HUES48 (cell line): ENCODE measurements around the gene LIPC.

Experiments used
- H3K27ac ChIP-seq: one replicate; pipeline ENCODE4 v1.7.0; 2013; ENCODE audit warnings: low read depth, low read length, inconsistent platforms
- H3K27me3 ChIP-seq: 2 replicates; pipeline ENCODE4 v1.6.1; 2013; ENCODE audit warnings: mild to moderate bottlenecking, low read length; ENCODE audit not compliant: control insufficient read depth, insufficient read depth
- H3K36me3 ChIP-seq: 2 replicates; pipeline ENCODE4 v1.6.1; 2013; ENCODE audit warnings: low read length; ENCODE audit not compliant: control insufficient read depth, insufficient read depth
- H3K4me1 ChIP-seq: 2 replicates; pipeline ENCODE4 v1.6.1; 2013; ENCODE audit warnings: mild to moderate bottlenecking, low read length; ENCODE audit not compliant: control insufficient read depth, insufficient read depth
- H3K4me3 ChIP-seq: 2 replicates; pipeline ENCODE4 v1.5.1; 2013; ENCODE audit warnings: mild to moderate bottlenecking, low read depth, low read length
- H3K9ac ChIP-seq: 2 replicates; pipeline ENCODE4 v1.6.1; 2013; ENCODE audit warnings: mild to moderate bottlenecking, low read depth, low read length, moderate library complexity
- H3K9me3 ChIP-seq: 2 replicates; pipeline ENCODE4 v1.6.1; 2013; ENCODE audit warnings: low read length; ENCODE audit not compliant: control insufficient read depth, insufficient read depth

Gene LIPC

GRCh38 chr15:58431221-58432149 lies at the start of gene LIPC:
Gene LIPC (plus strand): TSS chr15:58431991. CDS start chr15:58432033, 42 bp downstream.
- Histone ChIP-seq H3K27ac (no peak within 1 kb of the TSS), H3K9ac (no peak within 1 kb of the TSS), H3K36me3 (no peaks in the 10 kb centered on the region), H3K9me3 (no peaks in the 10 kb centered on the region), H3K4me3 (no peak within 1 kb of the TSS), H3K4me1 (0 out of 2 replicates have a peak, but pooled peaks cover 9% of the 10 kb centered on the region), H3K27me3 (no peaks in the 10 kb centered on the region)

GRCh38 chr15:58383876-58384275 lies 47.9 kb upstream of the LIPC start:
- Histone ChIP-seq H3K4me3 (no peak overlapping the region), H3K4me1 (peaks cover 6% of the 10 kb centered on the region), H3K9me3 (no peaks in the 10 kb centered on the region), H3K9ac (no peak overlapping the region), H3K27me3 (no peaks in the 10 kb centered on the region; the same call in 1 of the 2 replicates), H3K27ac (no peak overlapping the region), H3K36me3 (no peaks in the 10 kb centered on the region)

GRCh38 chr15:58384667-58385066 lies 47.1 kb upstream of the LIPC start:
- Histone ChIP-seq H3K4me3 (no peak overlapping the region), H3K27ac (no peak overlapping the region), H3K9me3 (no peaks in the 10 kb centered on the region), H3K4me1 (peaks cover 6% of the 10 kb centered on the region), H3K27me3 (no peaks in the 10 kb centered on the region; the same call in 1 of the 2 replicates), H3K36me3 (no peaks in the 10 kb centered on the region), H3K9ac (no peak overlapping the region)

- Histone ChIP-seq H3K27me3 (no peaks in the 10 kb centered on the region; the same call in 1 of the 2 replicates), H3K36me3 (no peaks in the 10 kb centered on the region), H3K4me3 (no peak overlapping the region), H3K9ac (no peak overlapping the region), H3K4me1 (peaks cover 6% of the 10 kb centered on the region), H3K27ac (no peak overlapping the region), H3K9me3 (no peaks in the 10 kb centered on the region)
Observed at GRCh38 chr15:58386081-58386480, 45.7 kb upstream of the LIPC start.

DNA sequence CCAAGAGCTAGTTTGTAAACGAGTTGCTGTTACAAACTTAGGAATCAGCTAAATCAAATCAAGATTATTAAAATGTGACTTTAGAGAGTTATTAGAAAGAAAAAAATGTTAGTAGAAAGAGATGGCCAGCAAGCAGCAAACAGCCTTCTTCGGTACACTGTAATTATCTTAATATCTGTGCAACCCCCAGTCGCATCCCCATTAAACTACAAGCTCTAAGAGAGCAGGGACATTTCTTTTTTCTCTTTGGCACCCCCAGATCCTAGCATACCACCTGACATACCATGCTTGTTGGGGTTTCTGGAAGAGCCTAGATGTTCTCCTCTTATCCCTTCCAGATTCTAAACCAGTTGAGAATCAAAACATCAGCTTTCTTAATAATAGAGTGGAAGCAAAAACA lies 45.1 kb upstream of the LIPC start:
- Histone ChIP-seq H3K9me3 (no peaks in the 10 kb centered on the region), H3K27me3 (no peaks in the 10 kb centered on the region; the same call in 1 of the 2 replicates), H3K27ac (no peak overlapping the region), H3K9ac (no peak overlapping the region), H3K4me1 (peaks cover 6% of the 10 kb centered on the region), H3K4me3 (no peak overlapping the region), H3K36me3 (no peaks in the 10 kb centered on the region)

DNA sequence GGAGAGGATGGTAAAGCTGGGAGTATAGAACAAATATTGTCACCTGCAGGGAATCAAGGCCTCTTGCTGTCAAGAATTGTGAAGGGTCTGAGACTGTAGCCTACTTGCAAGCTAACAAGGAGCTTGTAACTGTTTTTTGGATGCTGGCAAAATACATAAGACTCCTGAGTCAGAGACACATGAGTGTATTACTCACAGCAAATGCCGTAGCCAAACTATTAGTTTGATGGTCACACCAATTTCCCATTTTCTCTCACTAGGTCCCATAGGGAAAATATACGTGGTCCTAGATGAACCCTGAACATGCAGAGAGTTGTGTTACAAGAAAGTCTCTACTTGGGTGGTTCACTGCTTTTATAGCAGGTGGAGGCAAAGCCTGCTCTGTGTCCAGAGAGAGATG lies 44.7 kb upstream of the LIPC start:
- H3K27ac ChIP-seq: no peak overlapping the region
- H3K9ac ChIP-seq: no peak overlapping the region

DNA sequence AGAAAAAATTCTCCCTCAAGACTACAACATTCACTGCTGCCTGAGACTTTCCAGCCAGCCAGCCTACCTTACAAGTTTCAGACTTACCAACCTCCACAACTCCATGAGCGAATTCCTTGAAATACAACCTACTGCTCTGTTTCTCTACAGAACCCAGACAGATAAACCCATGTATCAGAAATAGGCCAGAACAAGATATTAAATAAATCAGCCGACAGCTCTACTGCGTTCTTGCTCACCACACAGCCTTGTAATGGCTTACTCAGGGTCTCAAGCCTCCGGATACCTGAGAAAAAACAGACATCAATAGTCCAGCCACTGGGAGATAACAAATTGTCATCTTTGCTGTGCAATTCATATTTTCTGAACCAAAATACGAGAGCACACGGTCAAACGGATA lies 43.6 kb upstream of the LIPC start:
- Histone ChIP-seq H3K36me3 (no peaks in the 10 kb centered on the region), H3K27me3 (no peaks in the 10 kb centered on the region; the same call in 1 of the 2 replicates), H3K9ac (no peak overlapping the region), H3K4me3 (no peak overlapping the region), H3K4me1 (peaks cover 11% of the 10 kb centered on the region), H3K9me3 (no peaks in the 10 kb centered on the region), H3K27ac (no peak overlapping the region)

More for the DNA sequence above, 44.7 kb upstream of the LIPC start:
- H3K9me3 ChIP-seq: no peaks in the 10 kb centered on the region
- no peaks in the 10 kb centered on the region for H3K36me3 ChIP-seq
- no peak overlapping the region for H3K4me3 ChIP-seq
- no peaks in the 10 kb centered on the region; the same call in 1 of the 2 replicates for H3K27me3 ChIP-seq
- H3K4me1 ChIP-seq: peaks cover 8% of the 10 kb centered on the region

DNA sequence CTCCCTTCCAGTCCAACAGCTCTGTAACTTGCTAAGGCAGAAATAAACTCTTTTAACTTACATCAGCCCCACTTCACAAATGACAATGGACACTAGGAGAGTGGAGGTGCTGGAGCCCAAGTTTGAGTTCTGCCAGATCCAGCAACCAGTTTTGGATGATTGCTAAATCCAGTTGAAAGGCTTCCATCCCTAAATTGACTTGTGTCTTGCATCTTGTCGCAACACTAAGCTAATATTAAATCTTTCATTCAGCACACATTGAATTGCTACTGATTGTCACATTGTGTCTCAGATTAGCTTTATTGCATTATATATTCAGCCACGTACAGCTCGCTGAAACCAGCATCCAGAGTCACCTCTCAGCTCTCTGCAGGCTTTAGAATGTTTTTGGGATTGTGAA lies 41.7 kb upstream of the LIPC start:
- Histone ChIP-seq H3K27ac (no peak overlapping the region), H3K4me1 (peaks cover 6% of the 10 kb centered on the region; the same call in 1 of the 2 replicates), H3K27me3 (no peaks in the 10 kb centered on the region), H3K36me3 (no peaks in the 10 kb centered on the region), H3K4me3 (no peak overlapping the region), H3K9me3 (no peaks in the 10 kb centered on the region), H3K9ac (no peak overlapping the region)

DNA sequence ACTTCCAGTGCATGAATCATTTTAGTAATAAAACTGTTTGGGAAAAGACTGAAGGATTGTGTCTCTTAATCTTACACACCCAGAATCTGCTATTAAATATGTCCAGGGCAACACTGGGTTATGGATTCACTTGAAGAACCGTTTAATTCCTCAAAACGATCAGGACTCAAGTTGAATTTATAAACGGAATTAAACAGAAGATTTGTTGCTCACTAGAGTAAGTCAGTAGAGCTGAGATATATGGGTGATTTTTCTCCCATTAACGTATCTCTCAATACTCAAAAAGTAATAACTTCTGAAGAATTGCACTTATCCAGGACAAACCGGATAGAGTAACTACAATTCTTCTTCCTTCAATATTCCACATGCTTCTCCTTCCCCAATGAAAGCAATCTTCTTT lies 41.1 kb upstream of the LIPC start:
- H3K9ac ChIP-seq: no peak overlapping the region
- no peaks in the 10 kb centered on the region for H3K27me3 ChIP-seq
- H3K9me3 ChIP-seq: no peaks in the 10 kb centered on the region
- H3K36me3 ChIP-seq: no peaks in the 10 kb centered on the region
- H3K4me3 ChIP-seq: no peak overlapping the region
- H3K27ac ChIP-seq: no peak overlapping the region
- peaks cover 6% of the 10 kb centered on the region; the same call in 1 of the 2 replicates for H3K4me1 ChIP-seq

DNA sequence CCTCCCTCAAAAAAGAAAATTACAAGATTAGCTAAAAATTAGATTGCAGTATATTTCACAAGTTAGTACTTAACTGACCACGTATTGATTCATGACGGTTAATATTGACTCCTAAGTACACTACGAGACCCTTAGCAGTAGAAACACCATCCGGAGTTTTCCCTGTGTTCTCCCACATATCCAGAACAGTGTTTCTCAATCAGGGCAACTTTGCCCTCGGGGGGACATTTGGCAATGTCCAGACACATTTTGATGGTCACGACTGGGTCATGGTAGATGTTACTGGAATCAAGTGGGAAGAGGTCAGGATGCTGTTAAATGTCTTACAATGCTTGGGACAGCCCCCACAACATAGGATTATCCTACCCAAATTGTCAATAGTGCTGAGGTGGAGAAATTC lies 40.7 kb upstream of the LIPC start:
- Histone ChIP-seq H3K36me3 (no peaks in the 10 kb centered on the region), H3K4me3 (no peak overlapping the region), H3K9ac (no peak overlapping the region), H3K27ac (no peak overlapping the region), H3K9me3 (no peaks in the 10 kb centered on the region), H3K4me1 (peaks cover 6% of the 10 kb centered on the region; the same call in 1 of the 2 replicates), H3K27me3 (no peaks in the 10 kb centered on the region)

DNA sequence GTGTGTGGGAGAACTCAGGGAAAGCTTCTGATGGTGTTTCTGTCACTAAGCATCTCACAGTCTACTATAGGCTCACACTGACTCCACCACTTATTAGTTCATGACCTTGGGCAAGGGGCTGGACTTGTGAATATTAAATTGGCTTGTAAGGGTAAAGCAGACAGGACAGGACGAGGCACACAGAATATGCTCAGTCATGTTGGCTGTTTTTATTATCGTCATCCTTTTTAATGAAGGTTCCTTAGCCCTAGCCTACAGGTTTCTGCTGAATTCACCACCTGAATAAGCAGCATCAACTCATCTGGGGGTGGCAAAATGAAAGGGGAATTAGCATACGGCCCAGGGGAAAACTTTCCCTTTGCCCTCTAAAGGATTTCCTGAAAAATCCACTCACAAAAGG lies 39.6 kb upstream of the LIPC start:
- H3K27ac ChIP-seq: peak overlapping the region; percentile 22
- H3K4me1 ChIP-seq: peaks cover 6% of the 10 kb centered on the region; the same call in 1 of the 2 replicates
- no peak overlapping the region for H3K9ac ChIP-seq
- H3K27me3 ChIP-seq: no peaks in the 10 kb centered on the region
- no peaks in the 10 kb centered on the region for H3K36me3 ChIP-seq
- H3K9me3 ChIP-seq: no peaks in the 10 kb centered on the region
- H3K4me3 ChIP-seq: no peak overlapping the region
